Activated CD8-positive, alpha-beta memory T cell treated with anti-CD3 and anti-CD28 coated beads, Interleukin-2, amount 50 U/mL, for 4 hours (primary cell): ENCODE data around the gene GPS1.
A peak's percentile ranks its signal among the peaks of the same experiment; 100 is the strongest.

ENCODE experiments used
- DNase-seq: peaks from one replicate; pipeline ENCODE4 v3.0.0-alpha.2; 2020

The GPS1 gene

DNA sequence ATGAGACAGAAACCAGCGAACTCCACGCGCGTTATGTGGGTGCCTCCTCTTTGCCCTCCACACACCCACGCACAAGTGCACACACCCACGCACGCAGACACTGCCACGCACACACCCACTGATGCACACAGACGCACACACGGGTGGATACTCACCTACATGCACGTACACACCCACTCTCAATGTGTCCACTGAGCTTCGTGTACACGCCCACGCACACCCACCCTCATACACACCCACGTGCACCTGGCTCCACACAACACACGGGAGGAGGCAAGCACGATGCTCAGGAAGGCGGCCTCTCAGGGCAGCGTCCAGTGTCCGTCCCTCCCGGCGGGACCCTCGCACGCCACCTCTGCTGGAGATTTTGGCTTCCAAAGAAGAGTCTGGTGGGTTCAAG lies 4.3 kb upstream of the GPS1 start:
- DNase-seq = no peak

DNA sequence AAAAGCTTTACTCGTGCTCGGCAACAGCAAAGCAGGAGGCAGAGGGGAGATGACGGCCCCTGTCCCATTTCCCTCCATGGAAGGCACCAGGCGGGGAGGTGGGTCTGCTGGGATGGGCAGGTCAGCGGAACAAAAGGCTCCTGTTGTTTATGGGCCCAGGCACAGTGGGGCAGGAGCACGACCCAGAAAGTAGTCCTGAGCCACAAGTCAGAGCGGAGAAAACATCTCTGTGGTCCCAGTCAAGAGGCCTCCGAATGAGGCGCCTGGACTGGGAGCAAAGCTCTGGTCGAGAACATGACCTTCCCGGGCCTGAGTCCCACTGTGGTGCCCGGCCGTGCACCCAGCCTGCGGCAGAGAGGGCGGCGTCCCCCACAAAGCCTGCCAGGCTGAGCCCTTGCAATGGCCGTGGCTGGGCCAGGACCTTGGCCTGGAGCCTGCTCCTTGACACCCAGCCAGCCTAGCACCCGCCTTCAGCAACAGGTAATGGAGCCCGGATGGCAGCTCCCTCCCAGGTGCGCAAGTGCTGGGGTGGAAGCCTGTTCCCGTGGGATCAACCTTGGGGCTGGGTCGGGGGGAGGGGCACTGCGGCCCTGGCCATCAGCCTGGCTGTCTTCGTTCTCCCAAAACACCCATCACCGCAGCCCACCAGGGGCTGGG lies 3.7 kb upstream of the GPS1 start:
- no peak for DNase-seq

DNA sequence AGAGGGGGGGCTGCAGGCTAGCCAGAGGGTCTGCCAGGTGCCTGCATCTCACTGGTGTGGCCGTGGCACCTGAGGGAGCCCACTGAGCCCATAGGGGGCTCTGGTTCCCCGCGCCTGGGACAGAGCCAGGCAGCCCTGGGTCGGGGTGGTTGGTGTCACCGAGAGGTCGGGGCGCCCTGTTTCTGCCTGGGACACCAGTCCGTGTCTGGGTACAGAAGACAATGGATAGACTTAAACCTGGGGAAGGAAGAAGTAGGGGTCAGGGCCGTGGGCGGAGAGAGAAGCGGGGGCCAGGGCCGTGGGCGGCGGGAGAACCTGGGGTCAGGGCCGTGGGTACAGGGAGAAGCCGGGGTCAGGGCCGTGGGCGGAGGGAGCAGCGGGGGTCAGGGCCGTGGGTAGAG lies 3.1 kb upstream of the GPS1 start:
- DNase-seq = no peak

DNA sequence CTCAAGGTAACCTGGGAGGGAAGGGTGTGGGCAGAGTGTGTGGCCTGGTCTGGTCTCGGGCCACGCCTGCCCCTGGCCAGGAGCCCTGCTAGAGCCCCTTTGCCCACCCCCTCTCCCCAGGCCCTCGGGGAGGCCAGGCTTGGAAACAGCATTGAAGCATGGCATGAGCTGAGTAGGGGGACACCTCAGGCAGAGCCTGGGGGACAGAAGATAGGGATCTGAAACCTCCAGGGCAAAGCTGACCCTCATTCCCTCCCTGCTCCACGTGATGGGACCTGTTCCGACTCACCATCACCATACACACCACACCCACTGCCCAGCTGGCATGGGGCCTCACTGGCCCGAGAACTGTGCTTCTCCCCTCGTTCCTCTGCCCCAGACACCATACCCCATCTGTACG lies 2.6 kb upstream of the GPS1 start:
- no peak for DNase-seq

DNA sequence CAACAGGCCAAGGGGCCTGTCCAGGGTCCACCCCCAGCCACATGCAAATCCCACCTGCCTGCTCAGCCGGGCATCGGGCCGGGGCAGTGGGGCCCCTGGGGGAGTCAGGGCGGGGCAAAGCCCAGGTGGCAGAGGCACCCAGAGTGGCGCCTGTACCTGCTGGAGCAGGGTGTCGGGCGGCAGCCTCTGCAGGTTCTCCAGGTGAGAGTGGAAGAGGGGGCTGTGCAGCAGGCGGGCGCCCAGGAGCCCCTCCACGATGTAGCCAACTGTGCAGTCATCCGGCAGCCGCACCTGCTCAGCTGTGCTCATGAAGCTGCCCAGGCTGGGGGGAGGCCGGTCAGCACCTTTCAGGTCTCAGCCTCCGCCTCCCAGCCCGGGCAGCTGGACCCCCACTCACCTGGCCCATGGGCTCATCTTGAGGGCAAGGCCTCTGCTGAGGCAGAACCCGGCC lies 2.2 kb upstream of the GPS1 start:
- no peak for DNase-seq

DNA sequence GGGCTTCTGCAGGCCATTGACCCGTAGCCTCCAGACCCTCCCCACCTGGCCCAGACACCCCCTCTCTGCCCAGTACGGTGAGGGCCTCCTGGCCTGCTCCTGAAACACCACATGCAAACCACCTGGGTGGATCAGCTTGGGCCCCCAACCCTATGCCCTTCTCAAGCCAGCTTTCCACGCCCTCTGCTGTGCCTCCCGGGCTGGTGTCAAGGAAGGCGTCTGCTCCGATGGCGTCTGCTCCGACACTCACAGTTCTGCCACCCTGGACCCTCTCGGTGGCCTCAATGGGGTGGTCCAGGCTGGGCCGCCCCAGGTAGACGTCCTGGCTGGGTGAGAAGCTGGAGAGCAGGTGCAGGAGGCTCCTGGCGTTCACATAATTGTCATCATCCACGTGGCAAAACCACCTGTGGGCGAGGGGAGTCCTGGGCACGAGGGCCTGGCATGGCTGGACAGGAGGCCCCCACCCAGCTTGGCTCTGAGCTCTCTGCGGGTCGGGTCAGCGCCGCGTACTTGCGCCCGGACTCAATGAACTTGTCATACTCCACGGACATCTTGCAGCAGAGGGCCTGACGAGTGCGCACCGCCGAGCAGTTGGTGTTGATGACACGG lies 1.4 kb upstream of the GPS1 start:
- no peak for DNase-seq

DNA sequence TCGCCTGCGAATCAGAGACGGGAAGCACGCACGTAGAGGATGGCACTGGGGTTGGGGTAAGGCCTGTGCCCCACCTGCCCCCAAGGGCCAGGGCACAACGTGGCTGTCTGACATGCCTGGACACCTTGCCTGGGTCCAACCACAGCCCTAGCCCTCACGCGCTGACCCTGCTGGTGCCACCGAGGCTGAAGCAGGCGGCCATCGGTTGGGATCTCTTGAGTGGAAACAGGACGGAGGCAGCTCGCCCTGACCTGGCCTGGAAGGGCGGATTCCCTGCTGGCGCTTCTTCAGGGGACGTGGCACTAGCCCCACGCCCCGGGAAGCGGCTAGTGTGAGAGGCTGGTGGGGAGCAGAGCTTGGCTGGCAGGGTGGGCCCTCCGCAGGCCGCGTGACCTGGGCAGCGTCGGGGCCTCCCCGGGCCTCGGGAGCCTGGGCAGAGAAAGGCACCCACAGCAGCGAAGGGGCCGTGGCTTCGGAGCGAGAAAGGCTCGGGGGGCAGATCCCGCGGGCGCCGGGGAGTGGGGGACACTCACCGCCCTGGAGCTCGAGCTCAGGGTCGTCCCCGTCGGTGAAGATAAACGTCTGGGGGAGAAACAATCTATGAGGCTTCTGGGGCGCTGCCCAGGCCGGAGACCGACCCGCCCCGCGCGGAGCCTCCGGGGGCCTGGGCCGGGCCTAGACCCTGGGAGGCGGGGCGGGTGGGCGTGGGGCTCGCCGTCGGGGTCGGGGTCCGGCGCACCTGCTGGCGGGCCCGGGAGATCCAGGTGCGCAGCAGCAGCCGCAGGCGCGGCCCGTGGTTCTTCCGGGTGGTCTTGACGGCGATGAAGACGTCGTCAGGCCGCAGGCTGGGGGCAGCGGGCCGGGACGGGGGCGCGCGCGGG lies 697 bp upstream of the GPS1 start:
- peak; percentile 17 for DNase-seq

DNA sequence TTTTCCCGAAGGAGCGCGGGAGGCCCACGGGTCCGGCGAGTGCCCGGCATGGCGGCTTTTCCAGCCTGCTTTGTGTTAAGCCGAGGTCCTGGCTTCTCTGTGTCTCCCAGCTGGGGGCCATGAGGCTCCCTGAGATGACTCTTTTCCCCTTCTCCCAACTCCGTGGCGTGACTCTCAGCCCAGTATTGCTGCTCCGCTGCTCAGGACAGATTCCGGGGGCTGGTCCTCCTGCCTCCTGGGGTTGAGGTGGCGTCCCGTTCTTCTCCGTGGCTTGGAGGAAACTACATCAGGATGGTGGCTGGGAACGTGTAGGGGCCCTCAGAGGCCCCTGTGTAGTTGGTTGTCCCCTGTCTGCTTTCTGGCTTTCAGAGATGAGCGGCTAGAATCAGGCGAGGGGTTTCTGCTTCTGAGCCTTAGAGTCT lies 951 bp downstream of the GPS1 start:
- no peak for DNase-seq

DNA sequence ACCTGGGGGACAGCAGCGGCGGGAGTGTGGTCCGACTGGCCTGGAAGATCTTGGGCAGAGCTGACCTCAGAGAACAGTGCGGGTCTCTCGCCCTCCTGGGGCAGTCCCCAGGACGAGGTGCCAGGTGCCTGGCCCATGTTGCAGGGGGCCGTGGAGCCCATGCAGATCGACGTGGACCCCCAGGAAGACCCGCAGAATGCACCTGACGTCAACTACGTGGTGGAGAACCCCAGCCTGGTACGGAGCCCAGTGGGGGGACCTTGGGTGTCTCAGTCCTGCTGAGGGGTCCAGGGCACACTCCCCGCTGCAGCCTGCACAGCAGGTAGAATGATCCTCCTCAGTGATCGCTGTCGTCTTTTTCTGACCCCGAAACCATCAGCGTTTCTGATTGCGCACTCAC lies 1.4 kb downstream of the GPS1 start:
- DNase-seq = no peak

DNA sequence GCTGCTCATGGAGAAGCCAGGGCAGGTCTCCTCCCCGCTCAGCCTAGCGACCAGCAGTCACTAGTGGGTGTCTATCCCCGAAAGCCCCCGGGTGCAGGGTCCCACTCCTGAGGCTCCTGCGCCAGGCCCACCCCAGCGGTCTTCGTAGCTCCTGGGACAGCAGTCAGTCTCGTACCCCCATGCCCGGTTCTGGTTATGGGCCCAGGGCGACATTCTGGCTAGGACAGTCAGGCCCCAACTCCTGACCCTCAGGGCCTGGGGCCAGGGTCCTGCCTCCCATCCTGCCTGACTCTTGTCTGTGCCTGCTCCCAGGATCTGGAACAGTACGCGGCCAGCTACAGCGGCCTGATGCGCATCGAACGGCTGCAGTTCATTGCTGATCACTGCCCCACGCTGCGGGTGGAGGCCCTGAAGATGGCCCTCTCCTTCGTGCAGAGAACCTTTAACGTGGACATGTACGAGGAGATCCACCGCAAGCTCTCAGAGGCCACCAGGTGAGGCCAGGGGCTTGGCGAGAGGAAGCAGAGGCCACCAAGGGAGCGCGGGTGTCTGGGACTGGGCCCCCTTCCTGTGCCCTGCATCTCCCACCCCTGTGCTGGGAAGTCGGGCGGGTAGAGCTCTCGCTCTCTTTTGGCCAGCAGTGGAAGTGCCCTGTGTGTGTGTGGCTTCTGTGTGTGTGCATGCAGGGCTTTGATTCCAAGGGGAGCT lies 2.0 kb downstream of the GPS1 start:
- no peak for DNase-seq

DNA sequence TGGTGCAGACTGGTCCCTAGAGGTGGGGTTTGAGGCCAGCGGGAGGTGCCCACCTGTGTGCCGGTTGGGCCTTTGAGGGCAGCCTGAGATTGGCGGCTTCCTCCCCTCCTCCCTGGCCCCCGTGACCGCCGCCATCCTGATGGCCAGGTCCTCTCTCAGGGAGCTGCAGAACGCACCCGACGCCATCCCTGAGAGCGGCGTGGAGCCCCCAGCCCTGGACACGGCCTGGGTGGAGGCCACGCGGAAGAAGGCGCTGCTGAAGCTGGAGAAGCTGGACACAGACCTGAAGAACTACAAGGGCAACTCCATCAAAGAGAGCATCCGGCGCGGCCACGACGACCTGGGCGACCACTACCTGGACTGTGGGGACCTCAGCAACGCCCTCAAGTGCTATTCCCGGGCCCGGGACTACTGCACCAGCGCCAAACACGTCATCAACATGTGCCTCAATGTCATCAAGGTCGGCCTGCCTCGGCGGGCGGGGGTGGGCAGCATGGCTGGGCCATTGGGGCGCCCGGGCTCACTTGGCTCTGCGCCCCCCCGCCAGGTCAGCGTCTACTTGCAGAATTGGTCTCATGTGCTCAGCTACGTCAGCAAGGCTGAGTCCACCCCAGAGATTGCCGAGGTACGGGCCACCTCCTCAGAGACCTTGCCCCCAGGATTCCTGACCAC lies 2.8 kb downstream of the GPS1 start:
- DNase-seq = no peak

DNA sequence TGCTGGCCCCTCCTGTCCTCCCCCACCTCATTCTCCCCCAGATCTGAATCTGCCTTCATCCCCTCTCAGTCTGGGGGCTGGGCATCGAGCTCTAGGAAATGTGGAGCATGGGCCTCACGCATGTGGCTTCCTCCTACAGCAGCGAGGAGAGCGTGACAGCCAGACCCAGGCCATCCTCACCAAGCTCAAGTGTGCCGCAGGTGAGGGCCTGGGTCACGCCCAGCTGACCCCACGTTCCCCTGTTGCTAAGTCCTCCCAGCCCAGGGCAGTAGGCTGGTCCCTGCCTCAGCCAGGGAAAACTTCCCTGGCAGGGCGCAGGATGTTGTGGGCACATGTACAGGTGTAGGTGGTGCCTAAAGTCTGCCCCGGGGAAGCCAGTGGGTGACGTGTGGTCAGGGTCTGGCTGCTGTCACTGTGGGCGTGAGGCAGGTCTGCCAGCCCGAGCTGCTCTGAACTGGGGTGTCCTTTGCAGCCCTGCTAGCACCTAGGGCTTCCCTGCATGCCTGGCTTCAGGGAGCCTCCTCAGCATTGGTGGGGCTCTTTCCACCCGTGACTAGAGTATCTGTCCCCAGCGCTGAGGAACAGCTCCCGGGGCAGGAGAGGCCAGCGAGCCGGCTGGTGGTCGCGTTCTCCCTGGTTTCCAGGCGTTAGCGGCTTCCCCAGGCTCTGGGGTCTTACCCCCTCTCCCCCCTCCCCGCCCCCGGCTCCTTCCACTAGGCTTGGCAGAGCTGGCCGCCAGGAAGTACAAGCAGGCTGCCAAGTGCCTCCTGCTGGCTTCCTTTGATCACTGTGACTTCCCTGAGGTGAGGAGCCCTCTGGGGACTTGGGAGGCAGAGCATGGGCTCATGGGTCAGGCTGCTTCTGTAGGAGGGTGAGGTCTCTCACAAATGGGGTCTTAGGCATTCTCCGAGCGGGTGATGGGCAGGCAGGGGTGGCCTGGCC lies 3.6 kb downstream of the GPS1 start:
- DNase-seq = no peak

DNA sequence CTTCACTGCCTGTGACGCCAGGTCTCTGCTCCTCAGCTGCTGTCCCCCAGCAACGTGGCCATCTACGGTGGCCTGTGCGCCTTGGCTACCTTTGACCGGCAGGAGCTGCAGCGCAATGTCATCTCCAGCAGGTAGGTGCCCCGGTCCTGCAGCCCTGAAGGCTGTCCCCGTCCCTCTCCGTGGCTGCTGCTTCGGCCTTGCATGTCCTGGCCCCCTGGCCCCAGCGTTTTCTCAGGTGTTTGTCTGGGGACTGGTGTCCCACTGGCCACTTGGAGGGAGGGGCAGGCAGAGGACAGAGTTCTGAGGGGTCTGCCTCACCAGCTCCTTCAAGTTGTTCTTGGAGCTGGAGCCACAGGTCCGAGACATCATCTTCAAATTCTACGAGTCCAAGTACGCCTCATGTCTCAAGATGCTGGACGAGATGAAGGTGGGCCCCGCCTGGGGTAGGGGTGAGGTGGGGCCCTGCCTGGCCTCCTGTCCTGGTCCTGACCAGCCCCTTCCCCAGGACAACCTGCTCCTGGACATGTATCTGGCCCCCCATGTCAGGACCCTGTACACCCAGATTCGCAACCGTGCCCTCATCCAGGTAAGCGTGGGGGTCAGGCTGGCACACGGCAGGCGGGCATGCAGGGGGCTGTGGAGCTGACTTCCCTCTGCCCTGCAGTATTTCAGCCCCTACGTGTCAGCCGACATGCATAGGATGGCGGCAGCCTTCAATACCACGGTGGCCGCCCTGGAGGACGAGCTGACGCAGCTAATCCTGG lies 4.4 kb downstream of the GPS1 start:
- no peak for DNase-seq

DNA sequence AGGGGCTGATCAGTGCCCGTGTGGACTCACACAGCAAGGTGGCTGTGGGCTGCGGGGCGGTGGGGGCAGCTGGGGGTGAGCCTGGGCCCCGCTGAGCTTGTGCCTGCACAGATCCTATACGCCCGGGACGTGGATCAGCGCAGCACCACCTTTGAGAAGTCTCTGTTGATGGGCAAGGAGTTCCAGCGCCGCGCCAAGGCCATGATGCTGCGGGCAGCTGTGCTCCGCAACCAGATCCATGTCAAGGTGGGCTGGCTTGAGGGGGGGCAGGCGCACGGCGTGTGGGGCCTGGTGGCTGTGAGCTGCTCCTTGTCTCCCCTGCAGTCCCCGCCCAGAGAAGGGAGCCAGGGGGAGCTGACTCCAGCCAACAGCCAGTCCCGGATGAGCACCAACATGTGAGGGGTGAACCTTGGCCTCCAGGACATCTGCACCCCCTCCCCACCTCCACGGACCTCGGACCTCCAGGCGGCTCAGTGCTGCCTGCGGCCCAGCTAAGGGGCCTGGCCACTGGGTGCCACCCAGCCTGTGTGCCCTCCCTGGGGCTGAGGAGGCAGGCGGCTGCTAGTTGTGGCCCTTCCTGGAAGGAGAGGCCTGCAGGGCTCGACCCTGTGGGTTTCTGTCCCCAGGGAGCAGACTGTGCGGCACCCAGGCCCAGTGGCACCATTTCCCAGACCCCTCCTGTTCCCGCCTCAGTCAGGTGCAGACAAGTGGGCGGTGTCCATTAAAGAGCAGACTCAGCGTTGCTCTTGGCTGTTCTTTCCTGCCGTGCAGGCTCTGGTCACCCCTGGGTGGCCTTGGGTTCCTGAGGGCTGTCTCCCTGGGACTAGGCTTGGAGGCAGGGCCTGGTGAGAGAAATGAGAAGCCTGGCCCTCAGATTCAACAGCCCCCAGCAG lies 5.3 kb downstream of the GPS1 start:
- no peak for DNase-seq

DNA sequence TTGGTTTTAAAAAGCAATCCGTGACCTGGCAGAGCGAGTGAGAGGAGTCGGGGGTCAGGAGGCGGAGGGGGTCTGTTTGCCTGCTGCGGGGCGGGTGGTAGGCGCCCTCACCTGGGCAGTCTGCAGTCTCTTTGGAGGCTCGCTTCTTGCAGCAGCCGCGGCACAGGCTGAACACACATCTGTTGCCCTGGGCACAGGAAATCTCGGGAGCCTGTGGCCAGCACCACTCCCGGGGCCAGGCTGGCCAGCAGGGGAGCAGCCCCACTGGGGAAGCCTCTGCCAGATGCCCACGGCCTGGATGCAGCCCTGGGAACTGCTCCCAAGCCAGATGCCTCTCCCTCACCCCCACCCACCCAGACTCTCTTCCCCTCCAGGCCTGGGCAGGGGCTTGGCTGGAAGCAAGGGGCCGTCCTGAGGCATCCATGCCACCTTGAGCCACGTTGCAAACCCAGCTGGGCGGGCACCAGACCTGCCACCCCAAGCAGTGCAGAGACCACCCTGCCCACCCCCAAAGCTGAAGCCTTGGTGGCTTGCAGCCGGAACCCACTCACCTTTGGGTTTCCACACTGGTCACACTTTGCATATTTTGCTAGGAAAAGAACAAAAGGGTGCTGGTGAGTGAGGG lies 6.6 kb downstream of the GPS1 start:
- DNase-seq = no peak

DNA sequence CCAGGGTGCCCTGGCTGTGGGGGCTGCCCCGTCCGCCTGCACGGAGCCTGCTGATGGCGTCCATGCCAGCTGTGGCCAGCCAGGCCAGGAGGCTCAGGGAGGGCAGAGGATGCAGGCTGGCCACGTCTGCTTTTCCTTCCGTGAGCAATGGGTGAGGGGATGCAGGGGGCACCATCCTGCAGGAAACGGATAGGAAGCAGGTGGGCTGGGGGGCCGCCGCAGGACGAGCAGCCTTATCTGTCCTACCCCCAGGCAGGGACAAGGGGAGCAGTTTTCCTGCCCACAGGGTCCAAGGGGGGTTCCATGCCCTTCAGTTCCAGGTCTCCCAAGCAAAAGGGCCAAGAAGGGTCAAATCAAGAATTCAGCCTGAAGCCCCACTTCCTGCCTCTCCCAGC lies 7.2 kb downstream of the GPS1 start:
- no peak for DNase-seq

DNA sequence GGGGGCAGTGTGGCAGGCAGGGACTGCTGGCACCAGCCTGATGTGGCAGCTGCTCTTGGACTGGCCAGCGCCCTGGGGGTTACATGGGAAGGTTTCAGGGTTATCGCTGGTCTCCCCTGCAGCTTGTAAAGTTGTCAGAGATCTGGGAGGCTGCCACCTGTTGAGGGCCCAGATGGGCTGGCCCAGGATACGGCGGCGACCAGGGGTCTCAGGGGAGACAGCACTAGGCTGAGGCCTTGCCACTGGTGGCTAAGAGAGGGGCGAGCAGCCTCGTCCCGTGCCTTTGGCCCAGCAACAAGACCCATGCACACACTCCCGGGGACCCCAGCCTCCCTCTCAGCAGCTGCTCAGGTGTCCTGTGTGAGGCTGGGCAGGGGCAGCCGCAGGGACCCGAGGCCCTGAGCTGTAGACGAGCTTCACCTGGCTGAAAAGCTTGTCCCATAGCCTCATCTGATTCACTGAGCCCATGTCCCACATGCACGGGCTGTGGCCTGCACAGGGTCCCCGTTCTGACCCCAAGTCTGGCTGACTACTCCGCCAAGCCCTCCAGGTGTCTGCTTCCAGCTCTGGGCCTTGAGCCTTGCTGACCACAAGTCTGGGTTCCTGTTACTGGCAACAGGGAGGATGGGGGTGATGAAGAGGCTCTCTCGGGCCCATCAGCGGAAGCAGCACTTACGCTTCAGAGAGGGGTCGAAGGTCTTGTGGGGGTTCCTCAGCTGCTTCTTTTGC lies 7.7 kb downstream of the GPS1 start:
- DNase-seq = no peak

DNA sequence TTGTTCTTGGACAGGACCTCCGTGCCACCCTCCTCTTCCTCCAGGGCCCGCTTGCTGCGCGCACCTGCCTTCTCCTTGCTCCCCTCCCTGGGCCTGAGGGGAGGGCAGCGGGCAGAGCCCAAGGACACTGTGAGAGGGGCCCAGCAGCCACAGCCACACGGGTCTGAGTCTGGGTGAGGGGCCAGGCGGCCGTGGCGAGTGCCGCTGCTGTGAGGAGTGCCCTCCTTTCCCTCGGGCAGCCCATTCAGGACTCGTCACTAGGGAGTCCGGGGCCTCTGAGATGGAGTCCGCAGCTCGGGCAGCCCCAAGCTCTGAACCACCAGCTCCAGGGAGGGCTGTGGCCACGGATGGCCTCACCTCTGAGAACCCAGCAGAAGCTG lies 8.3 kb downstream of the GPS1 start:
- DNase-seq = no peak

DNA sequence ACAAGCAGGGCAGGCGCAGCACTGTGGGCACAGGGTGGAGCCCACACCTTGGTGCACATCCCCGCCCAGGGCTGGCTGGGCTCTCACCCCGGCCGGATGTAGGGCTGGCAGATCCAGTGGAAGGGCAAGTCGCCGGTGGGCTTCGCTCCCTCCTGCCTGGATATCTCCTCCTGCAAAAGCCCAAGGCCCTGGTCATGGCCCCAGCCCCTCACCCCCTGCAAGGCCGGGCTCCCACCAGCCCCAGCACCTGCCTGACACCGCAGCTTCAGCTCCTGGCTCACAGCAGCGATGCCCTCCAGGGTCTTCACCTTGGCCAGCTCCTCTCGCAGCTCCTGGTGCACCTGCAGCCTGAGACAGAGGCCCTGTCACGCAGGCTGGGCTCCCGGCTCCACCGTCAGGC lies 8.9 kb downstream of the GPS1 start:
- no peak for DNase-seq
